Mesodermal cell (in vitro differentiated cells): ENCODE measurements around the gene PCDHGB1.

Experiments
- H3K27ac ChIP-seq: 2 replicates; pipeline ENCODE4 v1.7.0; 2013; ENCODE audit warnings: mild to moderate bottlenecking, low read depth, low read length, moderate library complexity; ENCODE audit not compliant: severe bottlenecking
- H3K36me3 ChIP-seq: 2 replicates; pipeline ENCODE4 v1.7.1; 2013; ENCODE audit warnings: mild to moderate bottlenecking, low read length, moderate library complexity; ENCODE audit not compliant: control insufficient read depth, insufficient read depth
- H3K4me1 ChIP-seq: one replicate; pipeline ENCODE4 v1.7.1; 2013; ENCODE audit warnings: mild to moderate bottlenecking, low read length; ENCODE audit not compliant: insufficient read depth, control insufficient read depth, poor library complexity, severe bottlenecking
- H3K4me3 ChIP-seq: 2 replicates; pipeline ENCODE4 v1.7.0; 2013; ENCODE audit warnings: low read length, control low read depth, mild to moderate bottlenecking; ENCODE audit not compliant: insufficient read depth, poor library complexity, severe bottlenecking; ENCODE audit errors: extremely low read depth
- H3K9me3 ChIP-seq: 2 replicates; pipeline ENCODE4 v1.7.1; 2013; ENCODE audit warnings: mild to moderate bottlenecking, low read length, moderate library complexity; ENCODE audit not compliant: control insufficient read depth
- WGBS, 2 experiments: methylation state at CpG; one replicate each; pipeline ENCODE4 v1.1.5; 2013; ENCODE audit warnings: missing lambda C conversion rate in 2 of 2; ENCODE audit not compliant: insufficient coverage in 2 of 2; 5-methylcytosine and 5-hydroxymethylcytosine counted together

Gene PCDHGB1

GRCh38 chr5:141351591-141351990 lies 1.7 kb downstream of the PCDHGB1 start:
- Histone ChIP-seq H3K36me3 (no peaks in the 10 kb centered on the region), H3K9me3 (peaks cover 43% of the 10 kb centered on the region), H3K4me3 (no peak overlapping the region), H3K4me1 (no peaks in the 10 kb centered on the region), H3K27ac (no peak overlapping the region)
- 96 to 98% methylated on average over 21 to 24 of the region's 36 CpGs for WGBS, 2 experiments

DNA sequence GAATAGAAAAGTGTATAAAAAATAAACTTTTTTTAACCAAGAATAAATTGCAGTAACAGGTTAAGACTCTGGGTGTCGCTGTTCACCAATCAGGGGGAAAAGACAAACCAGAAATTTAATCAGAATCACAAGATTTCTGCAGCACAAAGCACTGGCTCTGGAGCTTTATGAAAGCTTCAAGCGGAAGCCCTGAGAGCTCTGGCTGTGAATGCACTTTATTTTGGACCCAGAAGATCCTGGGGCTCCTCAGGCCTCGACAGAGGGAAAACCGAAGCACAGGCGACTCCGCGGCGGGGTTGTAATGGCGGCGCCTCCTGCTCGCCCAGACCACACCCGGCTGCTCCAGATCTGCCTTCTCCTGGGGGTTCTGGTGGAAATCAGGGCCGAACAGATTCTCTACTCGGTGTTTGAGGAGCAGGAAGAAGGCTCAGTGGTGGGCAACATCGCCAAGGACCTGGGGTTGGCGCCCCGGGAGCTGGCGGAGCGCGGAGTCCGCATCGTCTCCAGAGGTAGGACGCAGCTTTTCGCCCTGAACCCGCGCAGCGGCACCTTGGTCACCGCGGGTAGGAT lies 5.1 kb downstream of the PCDHGB1 start, which contains the start of gene PCDHGA4:
PCDHGA4 (plus strand) TSS at position 122 of the 570 bp plus-strand sequence; CDS start at position 209, 87 bp downstream.
- Histone ChIP-seq H3K9me3 (peaks cover 46% of the 10 kb centered on the region), H3K27ac (no peak within 1 kb of the TSS), H3K4me1 (no peaks in the 10 kb centered on the region), H3K36me3 (no peaks in the 10 kb centered on the region), H3K4me3 (no peak within 1 kb of the TSS)
- 90 to 92% methylated on average over 27 to 29 of the region's 29 CpGs for WGBS, 2 experiments

- WGBS, 2 experiments, result 96 to 97% methylated on average over 22 to 24 of the region's 24 CpGs
Observed at GRCh38 chr5:141355641-141356040, 5.7 kb downstream of the PCDHGB1 start.

GRCh38 chr5:141356133-141356532 lies 6.2 kb downstream of the PCDHGB1 start:
- H3K9me3 ChIP-seq, result peaks cover 46% of the 10 kb centered on the region
- 80 to 89% methylated on average over 3 to 4 of the region's 5 CpGs for WGBS, 2 experiments
- no peak overlapping the region for H3K27ac ChIP-seq
- H3K4me3 ChIP-seq, result no peak overlapping the region
- H3K36me3 ChIP-seq, result no peaks in the 10 kb centered on the region
- H3K4me1 ChIP-seq, result no peaks in the 10 kb centered on the region

More at GRCh38 chr5:141355641-141356040, 5.7 kb downstream of the PCDHGB1 start:
- H3K36me3 ChIP-seq, result no peaks in the 10 kb centered on the region
- H3K9me3 ChIP-seq, result peaks cover 46% of the 10 kb centered on the region
- no peak overlapping the region for H3K27ac ChIP-seq
- H3K4me3 ChIP-seq, result no peak overlapping the region
- no peaks in the 10 kb centered on the region for H3K4me1 ChIP-seq

DNA sequence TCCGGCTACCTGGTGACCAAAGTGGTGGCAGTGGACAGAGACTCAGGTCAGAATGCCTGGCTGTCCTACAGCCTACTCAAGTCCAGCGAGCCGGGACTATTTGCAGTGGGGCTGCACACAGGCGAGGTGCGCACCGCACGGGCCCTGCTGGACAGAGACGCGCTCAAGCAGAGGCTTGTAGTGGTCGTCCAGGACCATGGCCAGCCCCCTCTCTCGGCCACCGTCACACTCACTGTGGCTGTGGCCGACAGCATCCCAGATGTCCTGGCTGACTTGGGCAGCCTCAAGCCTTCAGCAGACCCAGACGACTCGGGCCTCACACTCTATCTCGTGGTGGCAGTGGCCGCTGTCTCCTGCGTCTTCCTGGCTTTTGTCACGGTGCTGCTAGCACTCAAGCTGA lies 7.1 kb downstream of the PCDHGB1 start:
- no peaks in the 10 kb centered on the region for H3K4me1 ChIP-seq
- H3K27ac ChIP-seq, result no peak overlapping the region
- no peaks in the 10 kb centered on the region for H3K36me3 ChIP-seq
- peaks cover 47% of the 10 kb centered on the region for H3K9me3 ChIP-seq
- 92 to 97% methylated on average over 17 to 19 of the region's 19 CpGs for WGBS, 2 experiments
- H3K4me3 ChIP-seq, result no peak overlapping the region

DNA sequence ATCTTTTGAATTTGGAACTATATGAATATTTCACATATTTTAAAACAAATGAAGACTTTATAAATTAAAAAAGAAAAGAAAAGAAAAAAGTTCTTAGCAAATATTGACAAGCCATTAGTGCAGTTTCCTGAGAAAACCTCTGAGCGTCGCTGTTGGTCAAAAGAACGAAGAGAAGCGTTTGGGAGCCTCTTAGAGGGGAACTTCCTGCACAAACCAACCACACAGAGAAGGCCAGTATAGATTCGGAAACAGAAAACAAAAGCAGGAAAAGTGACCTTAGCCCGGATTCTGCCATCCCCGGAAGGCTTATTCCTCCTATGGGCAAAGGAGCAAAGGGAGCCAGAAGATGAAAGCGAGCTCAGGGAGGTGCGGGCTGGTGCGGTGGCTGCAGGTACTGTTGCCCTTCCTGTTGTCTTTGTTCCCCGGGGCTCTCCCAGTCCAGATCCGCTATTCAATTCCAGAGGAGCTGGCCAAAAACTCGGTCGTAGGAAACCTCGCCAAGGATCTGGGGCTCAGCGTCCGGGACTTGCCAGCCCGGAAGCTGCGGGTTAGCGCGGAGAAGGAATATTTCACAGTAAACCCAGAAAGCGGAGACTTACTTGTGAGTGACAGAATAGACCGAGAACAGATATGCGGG lies 10.0 kb downstream of the PCDHGB1 start, which contains the start of gene PCDHGB2:
PCDHGB2 (plus strand) TSS at position 205 of the 637 bp plus-strand sequence; CDS start at position 347, 142 bp downstream.
- H3K9me3 ChIP-seq, result peaks cover 50% of the 10 kb centered on the region
- no peaks in the 10 kb centered on the region for H3K4me1 ChIP-seq
- H3K27ac ChIP-seq, result no peak within 1 kb of the TSS
- WGBS, 2 experiments, result 87 to 94% methylated on average over 19 to 23 of the region's 24 CpGs
- H3K36me3 ChIP-seq, result peaks cover 3% of the 10 kb centered on the region
- H3K4me3 ChIP-seq, result no peak within 1 kb of the TSS

DNA sequence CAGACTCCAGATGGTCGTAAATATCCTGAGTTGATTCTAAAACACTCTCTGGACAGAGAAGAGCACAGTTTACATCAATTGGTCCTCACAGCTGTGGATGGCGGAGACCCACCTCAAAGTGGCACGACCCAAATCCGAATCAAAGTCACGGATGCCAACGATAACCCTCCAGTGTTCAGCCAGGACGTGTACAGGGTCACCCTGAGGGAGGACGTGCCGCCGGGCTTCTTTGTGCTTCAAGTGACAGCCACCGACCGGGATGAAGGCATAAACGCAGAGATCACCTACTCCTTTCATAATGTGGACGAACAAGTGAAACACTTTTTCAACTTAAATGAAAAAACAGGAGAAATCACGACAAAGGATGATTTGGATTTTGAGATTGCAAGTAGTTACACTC lies 10.8 kb downstream of the PCDHGB1 start:
- peaks cover 50% of the 10 kb centered on the region for H3K9me3 ChIP-seq
- no peak overlapping the region for H3K27ac ChIP-seq
- WGBS, 2 experiments, result 94 to 95% methylated on average over 10 to 11 of the region's 15 CpGs
- no peaks in the 10 kb centered on the region for H3K4me1 ChIP-seq
- no peak overlapping the region for H3K4me3 ChIP-seq
- H3K36me3 ChIP-seq, result peaks cover 3% of the 10 kb centered on the region

- H3K36me3 ChIP-seq, result peaks cover 3% of the 10 kb centered on the region
- no peaks in the 10 kb centered on the region for H3K4me1 ChIP-seq
- no peak overlapping the region for H3K27ac ChIP-seq
- H3K9me3 ChIP-seq, result peaks cover 45% of the 10 kb centered on the region
- H3K4me3 ChIP-seq, result no peak overlapping the region
Observed at GRCh38 chr5:141362719-141363118, 12.8 kb downstream of the PCDHGB1 start.

- Histone ChIP-seq H3K4me3 (no peak within 1 kb of the TSS), H3K9me3 (peaks cover 45% of the 10 kb centered on the region), H3K27ac (no peak within 1 kb of the TSS), H3K4me1 (no peaks in the 10 kb centered on the region), H3K36me3 (peaks cover 3% of the 10 kb centered on the region)
- WGBS, 2 experiments, result 92 to 95% methylated on average over 24 to 25 of the region's 34 CpGs
Observed at GRCh38 chr5:141363952-141364660, 14.2 kb downstream of the PCDHGB1 start, which contains the start of gene PCDHGA5. TSS of gene PCDHGA5 (plus strand) at chr5:141364162. CDS start at chr5:141364331, 169 bp downstream.

DNA sequence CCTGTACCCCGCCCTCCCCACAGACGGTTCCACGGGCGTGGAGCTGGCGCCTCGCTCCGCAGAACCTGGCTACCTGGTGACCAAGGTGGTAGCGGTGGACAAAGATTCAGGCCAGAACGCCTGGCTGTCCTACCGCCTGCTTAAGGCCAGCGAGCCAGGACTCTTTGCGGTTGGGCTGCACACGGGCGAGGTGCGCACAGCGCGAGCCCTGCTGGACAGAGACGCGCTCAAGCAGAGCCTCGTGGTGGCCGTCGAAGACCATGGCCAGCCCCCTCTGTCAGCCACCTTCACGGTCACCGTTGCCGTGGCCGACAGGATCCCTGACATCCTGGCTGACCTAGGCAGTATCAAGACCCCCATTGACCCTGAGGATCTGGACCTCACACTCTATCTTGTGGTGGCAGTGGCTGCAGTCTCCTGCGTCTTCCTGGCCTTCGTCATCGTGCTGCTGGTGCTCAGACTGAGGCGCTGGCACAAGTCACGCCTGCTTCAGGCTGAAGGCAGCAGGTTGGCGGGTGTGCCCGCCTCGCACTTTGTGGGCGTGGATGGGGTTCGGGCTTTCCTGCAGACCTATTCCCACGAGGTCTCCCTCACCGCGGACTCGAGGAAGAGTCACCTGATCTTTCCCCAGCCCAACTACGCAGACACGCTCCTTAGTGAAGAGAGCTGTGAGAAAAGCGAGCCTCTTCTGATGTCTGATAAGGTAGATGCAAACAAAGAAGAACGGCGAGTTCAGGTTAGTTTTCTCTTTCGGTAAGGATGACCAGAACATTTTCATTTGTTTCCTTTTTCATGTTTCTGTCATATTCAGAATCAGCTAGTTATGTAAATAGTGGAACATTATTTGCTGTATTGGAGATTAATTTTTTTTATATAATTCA lies 16.4 kb downstream of the PCDHGB1 start:
- 95 to 96% methylated on average over 44 to 45 of the region's 46 CpGs for WGBS, 2 experiments
- Histone ChIP-seq H3K4me1 (no peaks in the 10 kb centered on the region), H3K36me3 (peaks cover 3% of the 10 kb centered on the region), H3K9me3 (peaks cover 32% of the 10 kb centered on the region), H3K27ac (no peak overlapping the region), H3K4me3 (no peak overlapping the region)
